Fibroblast of pulmonary artery (primary cell): ENCODE data around the gene GLRX2.
"Not testable (repeated sequence)": the region's sequence is repeated elsewhere in the genome, so short reads cannot be mapped to it uniquely, and the experiment has no call there.

ENCODE experiments used
- DNase-seq: peaks from one replicate; pipeline ENCODE4 v3.0.0-alpha.2; 2010; ENCODE audit warnings: low read depth
- H3K4me3 ChIP-seq: replicated peaks from 2 replicates; pipeline ENCODE4 v1.5.1; 2011; ENCODE audit warnings: low read depth, mild to moderate bottlenecking, control low read depth, low read length, moderate library complexity
- CTCF ChIP-seq: IDR thresholded peaks from 2 replicates; pipeline ENCODE4 v1.5.1; 2011; ENCODE audit warnings: mild to moderate bottlenecking, control low read depth, low read length, inconsistent platforms; ENCODE audit errors: missing control alignments

Gene GLRX2

GRCh38 chr1:193059282-193060114, 45.7 kb downstream of the GLRX2 start, which contains the start of the genes RO60 and UCHL5:
Gene RO60 (plus strand): TSS chr1:193059612. CDS start chr1:193069055, 9,443 bp downstream.
Gene UCHL5 (minus strand): TSS chr1:193059360. CDS start chr1:193059260, 100 bp downstream.
- peak; percentile 99 for DNase-seq
- no peak for TF ChIP-seq CTCF
- H3K4me3 ChIP-seq = peak within 1 kb of the TSS; percentile 93

GRCh38 chr1:193058529-193059281, 46.5 kb downstream of the GLRX2 start:
- DNase-seq = peak; percentile 50
- no peak for TF ChIP-seq CTCF
- H3K4me3 ChIP-seq = peak overlapping the region; percentile 93

GRCh38 chr1:193054169-193054675, 51.0 kb downstream of the GLRX2 start:
- no peak for DNase-seq
- H3K4me3 ChIP-seq = no peak overlapping the region
- TF ChIP-seq CTCF = no peak

GRCh38 chr1:193048913-193049312, 56.3 kb downstream of the GLRX2 start:
- DNase-seq = not testable (repeated sequence)

More at GRCh38 chr1:193048913-193049312, 56.3 kb downstream of the GLRX2 start:
- H3K4me3 ChIP-seq = not testable (repeated sequence)
